GM12878 (cell line): ENCODE results near the gene CCNJL. TPM values are rescaled to one million over a fixed set of nuclear protein-coding genes. Genes with fewer than 3 reads are reported as not detected.

ENCODE experiments used
- ATAC-seq: fragments of 200-7000 bp; cut with Tn5 transposase; 3 replicates; pipeline ENCODE4 v1.9.1; 2020; ENCODE audit warnings: mild to moderate bottlenecking, moderate library complexity
- BruUV-seq: library from RNA; stranded (reverse); fragments of 400-500 nt; replicated peaks from 2 replicates; lab custom pipeline; 2021; lab: Mats Ljungman, UMichigan
- CTCF ChIA-PET: fragments of 300-600 bp; sonication (Branson Sonifier 250); formaldehyde crosslinking; extraction: SDS; loops from one replicate; lab custom pipeline; 2021; ENCODE audit warnings: inconsistent platforms; lab: Yijun Ruan, JAX
- POLR2A ChIA-PET: fragments of 350-600 bp; formaldehyde crosslinking; extraction: SDS; loops from one replicate; lab custom pipeline; 2021; ENCODE audit warnings: inconsistent platforms; lab: Charles Lee
- RAD21 ChIA-PET: fragments of 300-600 bp; sonication (Branson Sonifier 250); formaldehyde crosslinking; loops from one replicate; lab custom pipeline; 2023; ENCODE audit warnings: antibody characterized with exemption; ENCODE audit not compliant: unreplicated experiment; lab: Charles Lee
- SMC1A ChIA-PET: fragments of 300-600 bp; sonication (Branson Sonifier 250); formaldehyde crosslinking; loops from one replicate; lab custom pipeline; 2023; ENCODE audit not compliant: unreplicated experiment, uncharacterized antibody; lab: Charles Lee
- DNase-seq: peaks from one replicate; pipeline ENCODE4 v3.0.0-alpha.2; 2011; ENCODE audit warnings: low read depth, low spot score
- FAIRE-seq: peaks from 3 replicates; lab custom pipeline; 2011; peaks lifted over from hg19 to GRCh38; lab: Jason Lieb, UNC
- H2AFZ ChIP-seq: 2 replicates; pipeline ENCODE4 v1.6.0; 2011; ENCODE audit warnings: low read depth, low read length, control low read depth; ENCODE audit not compliant: control insufficient read depth
- H3K27ac ChIP-seq: 2 replicates; pipeline ENCODE4 v1.5.1; 2011; ENCODE audit warnings: control low read depth; ENCODE audit not compliant: control insufficient read depth, insufficient read depth
- H3K27me3 ChIP-seq, 2 experiments: replicated peaks in 1 of 2; 2 replicates each; pipeline versions ENCODE4 v1.6.0 to v1.6.1; 2011; ENCODE audit warnings: low read length in 1 of 2; ENCODE audit not compliant: control insufficient read depth in 2 of 2, insufficient read depth in 2 of 2
- H3K36me3 ChIP-seq, 2 experiments: 2 replicates each; pipeline ENCODE4 v1.5.1; 2011; ENCODE audit warnings: low read length in 1 of 2; ENCODE audit not compliant: control insufficient read depth in 2 of 2, insufficient read depth in 2 of 2
- H3K4me1 ChIP-seq: 2 replicates; pipeline ENCODE4 v1.6.1; 2011; ENCODE audit warnings: mild to moderate bottlenecking, low read length, moderate library complexity, mixed read lengths; ENCODE audit not compliant: control insufficient read depth, insufficient read depth
- H3K4me2 ChIP-seq: 2 replicates; pipeline ENCODE4 v1.6.0; 2011; ENCODE audit warnings: control low read depth; ENCODE audit not compliant: control insufficient read depth, insufficient read depth
- H3K4me3 ChIP-seq: fragments of 200-600 bp; sonication (generic); 2 replicates; pipeline ENCODE4 v1.5.1; 2016
- H3K79me2 ChIP-seq: 2 replicates; pipeline ENCODE4 v1.6.0; 2011; ENCODE audit warnings: low read length; ENCODE audit not compliant: control insufficient read depth, insufficient read depth
- H3K9ac ChIP-seq: 2 replicates; pipeline ENCODE4 v1.8.0; 2011; ENCODE audit warnings: low read length, control low read depth, mixed read lengths; ENCODE audit not compliant: control insufficient read depth, insufficient read depth
- H3K9me3 ChIP-seq: replicated peaks from 3 replicates; pipeline ENCODE4 v1.5.1; 2011; ENCODE audit warnings: mild to moderate bottlenecking, low read length; ENCODE audit not compliant: control insufficient read depth, insufficient read depth
- H4K20me1 ChIP-seq: 2 replicates; pipeline ENCODE4 v1.6.0; 2011; ENCODE audit not compliant: control insufficient read depth, insufficient read depth
- CEBPB ChIP-seq, 2 experiments: fragments of 150-350 bp in 1 of 2; IDR thresholded peaks; 2 replicates each; pipeline ENCODE4 v1.6.1; 2012 to 2014; ENCODE audit warnings: low read depth in 2 of 2, low read length in 2 of 2, borderline replicate concordance in 1 of 2, inconsistent platforms in 1 of 2
- IRF5 ChIP-seq: fragments of 450-650 bp; IDR thresholded peaks from 2 replicates; pipeline ENCODE4 v1.6.1; 2017; ENCODE audit warnings: borderline replicate concordance
- NFIC ChIP-seq: IDR thresholded peaks from 2 replicates; pipeline ENCODE4 v1.6.1; 2012; ENCODE audit warnings: low read depth, mild to moderate bottlenecking, inconsistent platforms, low read length, moderate library complexity
- NR2C1 ChIP-seq: fragments of 450-650 bp; IDR thresholded peaks from 2 replicates; pipeline ENCODE4 v1.6.1; 2017; ENCODE audit warnings: antibody characterized with exemption, mild to moderate bottlenecking, moderate library complexity
- NRF1 ChIP-seq: conservative IDR thresholded peaks from 2 replicates; pipeline ENCODE4 v1.6.1; 2011; ENCODE audit warnings: mild to moderate bottlenecking, low read depth, low read length, improper control_type of control experiment
- PML ChIP-seq: IDR thresholded peaks from 2 replicates; pipeline ENCODE4 v1.6.1; 2012; ENCODE audit warnings: low read length, inconsistent platforms
- POU2F2 ChIP-seq: IDR thresholded peaks from 3 replicates; pipeline ENCODE4 v1.6.1; 2011; ENCODE audit warnings: low read depth, mild to moderate bottlenecking, low read length, borderline replicate concordance
- RELA ChIP-seq: fragments of 450-650 bp; IDR thresholded peaks from 2 replicates; pipeline ENCODE4 v1.8.0; 2014; ENCODE audit warnings: borderline replicate concordance; ENCODE audit not compliant: partially characterized antibody
- SKIL ChIP-seq: fragments of 450-650 bp; IDR thresholded peaks from 2 replicates; pipeline ENCODE4 v1.6.1; 2017; ENCODE audit warnings: mild to moderate bottlenecking, low read depth, inconsistent platforms; ENCODE audit not compliant: poor library complexity, severe bottlenecking
- SREBF2 ChIP-seq: IDR thresholded peaks from 2 replicates; pipeline ENCODE4 v1.6.1; 2012; ENCODE audit warnings: mild to moderate bottlenecking, low read length
- ZBTB11 ChIP-seq: fragments of 450-650 bp; formaldehyde crosslinking; IDR thresholded peaks from 2 replicates; pipeline ENCODE4 v1.5.0; 2022; ENCODE audit warnings: mild to moderate bottlenecking, missing genetic modification characterization
- WGBS: methylation state at CpG from one replicate; pipeline ENCODE4 v1.1.6; 2016; ENCODE audit warnings: low lambda C conversion rate; ENCODE audit not compliant: insufficient replicate concordance, insufficient coverage; ENCODE audit errors: missing lambda C conversion rate; 5-methylcytosine and 5-hydroxymethylcytosine counted together
- in situ Hi-C: fragments of 300-500 bp; cut with MboI; formaldehyde crosslinking; loops from 9 replicates; pipeline ENCODE4 v1.14.3; 2018; ENCODE audit warnings: mixed read lengths
- intact Hi-C: fragments of 100-400 bp; cut with micrococcal nuclease; formaldehyde crosslinking; loops from one replicate; pipeline ENCODE4 v1.14.2; 2022; ENCODE audit not compliant: unreplicated experiment
- polyA plus RNA-seq, 11 experiments: library from polyadenylated mRNA; depleted of rRNA in 4 of 11; unstranded in 6 of 11; stranded (reverse) in 5 of 11; fragments of >200 nt; fragmentation: Nextera tagmentation in 4 of 11; fragmentation: Illumina TruSeq in 1 of 11; extraction: Ambion mirVana in 4 of 11; extraction: Trizol in 1 of 11; gene quantifications; 1 replicate in 1 of 11; 2 replicates in 10 of 11; pipeline versions ENCODE4 v1.2.1 to v1.2.3, GENCODE V29; 2011 to 2016; ENCODE audit warnings: inconsistent platforms in 2 of 11, missing spikeins in 2 of 11, low read depth in 1 of 11
- total RNA-seq, 4 experiments: library from RNA; depleted of rRNA in 3 of 4; stranded (reverse); fragments of >200 nt in 3 of 4; fragmentation: Illumina TruSeq in 1 of 4; extraction: Trizol in 1 of 4; gene quantifications; 2 replicates each; pipeline versions ENCODE4 v1.2.1 to v1.2.3, GENCODE V29; 2013 to 2021

Gene CCNJL
- total and polyA plus RNA-seq, 10 of the 15 experiments (the other 5 are each of a cell fraction or from before 2014, with no cell fraction given) = 0.09 to 0.20 (median 0.10) TPM; not detected in 7

GRCh38 chr5:160348080-160348479, 35.7 kb upstream of the CCNJL start (continued):
- TF ChIP-seq ZBTB11 (no peak), SKIL (no peak), NRF1 (no peak), NR2C1 (no peak)

GRCh38 chr5:160347448-160347847, 35.1 kb upstream of the CCNJL start:
- no peaks in the 10 kb centered on the region for H4K20me1 ChIP-seq
- 25% methylated on average over 6 of the region's 6 CpGs for WGBS
- ChIA-PET SMC1A (interaction anchor here (0.9 to 13.7 kb wide), 7 partner anchors 9 to 324 kb away, joined by 3 to 149 read pairs (median 4); no protein-coding TSS in a partner anchor), CTCF (interaction anchor here (0.6 to 10.5 kb wide), 6 partner anchors 98 to 324 kb away, joined by 3 to 162 read pairs (median 9); no protein-coding TSS in a partner anchor), POLR2A (no interaction called here), RAD21 (interaction anchor here (0.7 to 1.1 kb wide), 4 partner anchors 267 to 478 kb away, joined by 3 to 4 read pairs (median 4); no protein-coding TSS in a partner anchor)
- H3K27me3 ChIP-seq = no peaks in the 10 kb centered on the region
- no peaks in the 10 kb centered on the region for H3K36me3 ChIP-seq
- H3K79me2 ChIP-seq = no peaks in the 10 kb centered on the region
- no peak for DNase-seq
- in situ Hi-C loops = loop anchor here (5.0 to 10.0 kb wide), 3 partner anchors 150 to 325 kb away; no protein-coding TSS in a partner anchor
- intact Hi-C loops = no loop called here
- no peak overlapping the region for H3K9ac ChIP-seq
- no peak for FAIRE-seq
- no peaks in the 10 kb centered on the region for H3K9me3 ChIP-seq
- H3K27ac ChIP-seq = no peak overlapping the region
- no peak overlapping the region for H3K4me3 ChIP-seq
- H2AFZ ChIP-seq = no peak overlapping the region
- H3K4me2 ChIP-seq = no peak overlapping the region
- no peaks in the 10 kb centered on the region for H3K4me1 ChIP-seq
- ATAC-seq = no peak
- no TSS peak for BruUV-seq
- TF ChIP-seq NFIC (no peak), ZBTB11 (no peak), RELA (no peak), IRF5 (no peak), SREBF2 (no peak), POU2F2 (no peak), PML (no peak), CEBPB (IDR thresholded peaks at IDR 0.05; ENCODE audit: borderline replicate concordance in 1 of 2, low read depth in 2 of 2, low read length in 2 of 2) (no peak)
